GM23338 (cell line): Measurements from ENCODE around the gene DDX60.

Experiments
- CREB1 ChIP-seq: fragments of 250-450 bp; sonication (Bioruptor Pico); IDR thresholded peaks from 2 replicates; pipeline ENCODE4 v1.5.0; 2020; ENCODE audit warnings: low read depth, mild to moderate bottlenecking, moderate library complexity
- CTCF ChIP-seq, 2 experiments: fragments of 200-600 bp in 1 of 2; sonication (generic) in 1 of 2; conservative IDR thresholded peaks; 2 replicates each; pipeline versions ENCODE4 v1.5.1 to v1.6.1; 2016 to 2017; ENCODE audit warnings: antibody characterized with exemption in 2 of 2, low read depth in 2 of 2, mild to moderate bottlenecking in 2 of 2, moderate library complexity in 1 of 2
- EZH2 ChIP-seq: fragments of 200-600 bp; sonication (generic); IDR thresholded peaks from one replicate; pipeline ENCODE4 v1.8.0; 2017; ENCODE audit warnings: antibody characterized with exemption, mild to moderate bottlenecking, low read depth; ENCODE audit not compliant: unreplicated experiment
- EZH2phosphoT487 ChIP-seq: fragments of 200-600 bp; sonication (generic); IDR thresholded peaks from one replicate; pipeline ENCODE4 v1.8.1; 2018; ENCODE audit warnings: antibody characterized with exemption; ENCODE audit not compliant: unreplicated experiment
- JUNB ChIP-seq: IDR thresholded peaks from one replicate; pipeline ENCODE4 v1.6.1; 2016; ENCODE audit warnings: antibody characterized with exemption; ENCODE audit not compliant: unreplicated experiment
- NANOG ChIP-seq: IDR thresholded peaks from 2 replicates; pipeline ENCODE4 v1.6.1; 2016; ENCODE audit warnings: antibody characterized with exemption, borderline replicate concordance
- POLR2AphosphoS5 ChIP-seq: IDR thresholded peaks from 2 replicates; pipeline ENCODE4 v1.6.1; 2016; ENCODE audit warnings: antibody characterized with exemption, low read depth
- REST ChIP-seq: IDR thresholded peaks from one replicate; pipeline ENCODE4 v1.6.1; 2018; ENCODE audit warnings: antibody characterized with exemption; ENCODE audit not compliant: unreplicated experiment
- STAT1 ChIP-seq: IDR thresholded peaks from one replicate; pipeline ENCODE4 v1.6.1; 2016; ENCODE audit warnings: antibody characterized with exemption; ENCODE audit not compliant: unreplicated experiment
- ZNF114 ChIP-seq: fragments of 250-450 bp; sonication (Bioruptor Pico); IDR thresholded peaks from 2 replicates; pipeline ENCODE4 v1.5.0; 2020; ENCODE audit warnings: mild to moderate bottlenecking, moderate library complexity
- ZNF331 ChIP-seq: fragments of 250-450 bp; sonication (Bioruptor Pico); IDR thresholded peaks from 2 replicates; pipeline ENCODE4 v1.5.0; 2020; ENCODE audit warnings: low read depth, mild to moderate bottlenecking, moderate library complexity

- TF ChIP-seq CTCF (conservative IDR thresholded peaks at IDR 0.05; ENCODE audit: low read depth in 2 of 2) (no peak), POLR2AphosphoS5 (no peak), NANOG (no peak), STAT1 (no peak), ZNF331 (CRISPR knock-in tag) (no peak), EZH2 (no peak), EZH2phosphoT487 (no peak), REST (no peak), JUNB (no peak), CREB1 (CRISPR knock-in tag) (no peak), ZNF114 (CRISPR knock-in tag) (no peak)
Measured at GRCh38 chr4:168221301-168221700, 97.3 kb downstream of the DDX60 start.
